H1 (cell line): ENCODE data around the gene HAND1. TPM values are rescaled to one million over a fixed set of nuclear protein-coding genes. Genes with fewer than 3 reads are reported as not detected.

ENCODE experiments used
- BRCA1 ChIP-seq: IDR thresholded peaks from 2 replicates; pipeline ENCODE4 v1.6.1; 2012; ENCODE audit warnings: low read depth, low read length, improper control_type of control experiment
- CHD1 ChIP-seq: IDR thresholded peaks from 2 replicates; pipeline ENCODE4 v1.6.1; 2012; ENCODE audit warnings: low read depth, low read length, improper control_type of control experiment
- polyA plus RNA-seq, 7 experiments: library from polyadenylated mRNA; depleted of rRNA in 3 of 7; stranded (reverse) in 5 of 7; unstranded in 2 of 7; fragments of >200 nt in 5 of 7; fragments of 200-250 nt in 2 of 7; gene quantifications; 1 replicate in 5 of 7; 2 replicates in 1 of 7; 4 replicates in 1 of 7; pipeline versions ENCODE4 v1.2.1 to v1.2.3, GENCODE V29; 2011 to 2013; ENCODE audit warnings: missing spikeins in 2 of 7, mixed read lengths in 2 of 7
- total RNA-seq: library from RNA; stranded (reverse); fragmentation: NEBNext Ultra II Directional; extraction: Animal tissue kit (Norgen Biotek cat#: 25700); gene quantifications from 2 replicates; pipeline ENCODE4 v1.2.1, GENCODE V29; 2021

The HAND1 gene
- total and polyA plus RNA-seq, 2 of the 8 experiments (the other 6 are each of a cell fraction or from before 2014, with no cell fraction given): 0.06 TPM; not detected in 1

GRCh38 chr5:154460172-154460571 is 17.9 kb downstream of the HAND1 start (continued):
- TF ChIP-seq CHD1 (no peak), BRCA1 (no peak)
